Measurements from ENCODE around the gene FBN1.

FBN1 gene

DNA sequence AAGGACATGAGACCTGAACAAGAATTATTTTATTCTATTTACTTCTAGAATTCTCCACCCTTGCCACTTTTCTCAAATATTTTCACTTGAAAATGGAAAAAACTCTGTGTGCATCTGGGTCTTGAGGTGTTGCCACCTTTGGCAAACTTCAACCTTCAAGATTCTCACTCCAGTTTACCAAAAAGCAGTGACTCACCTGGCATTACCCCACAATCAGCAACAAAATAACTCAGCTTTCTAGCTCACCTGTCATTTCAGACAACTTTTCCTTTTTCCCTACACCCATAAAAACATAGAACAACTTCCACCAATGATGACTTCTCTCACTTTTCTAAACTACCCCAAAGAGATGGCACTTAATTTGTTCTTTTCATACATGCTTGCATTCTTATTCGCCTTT, 198.5 kb downstream of the FBN1 start:
- H3K4me3 ChIP-seq (ENCODE audit: low read depth, low read length), result no peak overlapping the region
- H3K36me3 ChIP-seq (ENCODE audit: control insufficient read depth in 2 of 2, insufficient read depth in 1 of 2, low read length in 2 of 2), result peaks cover 0 to 26% of the 10 kb centered on the region in 2 experiments; a peak in 2 of 3 replicates
- POLR2A ChIA-PET, result no interaction called here
- TF ChIP-seq, protein P1, sequence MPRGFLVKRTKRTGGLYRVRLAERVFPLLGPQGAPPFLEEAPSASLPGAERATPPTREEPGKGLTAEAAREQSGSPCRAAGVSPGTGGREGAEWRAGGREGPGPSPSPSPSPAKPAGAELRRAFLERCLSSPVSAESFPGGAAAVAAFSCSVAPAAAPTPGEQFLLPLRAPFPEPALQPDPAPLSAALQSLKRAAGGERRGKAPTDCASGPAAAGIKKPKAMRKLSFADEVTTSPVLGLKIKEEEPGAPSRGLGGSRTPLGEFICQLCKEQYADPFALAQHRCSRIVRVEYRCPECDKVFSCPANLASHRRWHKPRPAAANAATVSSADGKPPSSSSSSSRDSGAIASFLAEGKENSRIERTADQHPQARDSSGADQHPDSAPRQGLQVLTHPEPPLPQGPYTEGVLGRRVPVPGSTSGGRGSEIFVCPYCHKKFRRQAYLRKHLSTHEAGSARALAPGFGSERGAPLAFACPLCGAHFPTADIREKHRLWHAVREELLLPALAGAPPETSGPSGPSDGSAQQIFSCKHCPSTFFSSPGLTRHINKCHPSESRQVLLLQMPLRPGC (tag by site-specific recombination; IDR thresholded peaks at IDR 0.05), result no peak
- no peak for TF ChIP-seq ZNF837 (tag by site-specific recombination; IDR thresholded peaks at IDR 0.05)
- TF ChIP-seq ZNF350 (tag by site-specific recombination; IDR thresholded peaks at IDR 0.05), result no peak
- no peak for TF ChIP-seq ZNF302 (tag by site-specific recombination; IDR thresholded peaks at IDR 0.05; ENCODE audit: low read depth)
- TF ChIP-seq ZNF292 (tag by site-specific recombination; IDR thresholded peaks at IDR 0.05; ENCODE audit: borderline replicate concordance, low read depth), result no peak
- no peak for TF ChIP-seq ZNF214 (tag by site-specific recombination; IDR thresholded peaks at IDR 0.05; ENCODE audit: borderline replicate concordance)
- TF ChIP-seq ZNF335 (tag by site-specific recombination; conservative IDR thresholded peaks at IDR 0.05), result no peak
- H3K9me3 ChIP-seq (ENCODE audit: control insufficient read depth, insufficient read depth, low read depth, low read length), result no peaks in the 10 kb centered on the region
- CTCF ChIA-PET, result interaction anchor here (0.8 kb wide), 1 partner anchor 34 kb away, joined by 3 read pairs; no protein-coding TSS in a partner anchor
- H3K4me1 ChIP-seq (ENCODE audit: control insufficient read depth, insufficient read depth, low read length), result peaks cover 4% of the 10 kb centered on the region; the same call in 1 of the 2 replicates
- no peak overlapping the region for H3K27ac ChIP-seq (ENCODE audit: extremely low read depth, low read depth, low read length)

DNA sequence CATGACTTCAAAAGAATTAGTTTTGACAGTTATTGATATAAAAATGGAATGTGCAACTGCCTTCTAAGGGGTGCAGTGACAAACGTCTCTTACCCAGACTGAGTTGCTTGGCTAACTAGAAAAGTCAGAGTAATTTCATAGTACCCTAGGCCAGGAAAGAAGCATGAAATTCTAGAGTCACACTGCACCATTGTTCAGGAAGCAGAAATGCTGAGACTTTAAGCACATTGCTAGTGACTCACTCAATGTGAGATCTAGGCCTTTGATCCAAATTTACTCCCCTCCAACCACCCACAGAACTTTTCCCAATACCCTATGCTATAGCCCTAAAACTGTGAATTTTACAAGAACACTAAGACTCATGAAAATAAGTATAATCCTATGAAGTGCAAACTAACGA, 203.5 kb downstream of the FBN1 start:
- ChIA-PET CTCF (no interaction called here), POLR2A (no interaction called here)
- TF ChIP-seq, protein P2, sequence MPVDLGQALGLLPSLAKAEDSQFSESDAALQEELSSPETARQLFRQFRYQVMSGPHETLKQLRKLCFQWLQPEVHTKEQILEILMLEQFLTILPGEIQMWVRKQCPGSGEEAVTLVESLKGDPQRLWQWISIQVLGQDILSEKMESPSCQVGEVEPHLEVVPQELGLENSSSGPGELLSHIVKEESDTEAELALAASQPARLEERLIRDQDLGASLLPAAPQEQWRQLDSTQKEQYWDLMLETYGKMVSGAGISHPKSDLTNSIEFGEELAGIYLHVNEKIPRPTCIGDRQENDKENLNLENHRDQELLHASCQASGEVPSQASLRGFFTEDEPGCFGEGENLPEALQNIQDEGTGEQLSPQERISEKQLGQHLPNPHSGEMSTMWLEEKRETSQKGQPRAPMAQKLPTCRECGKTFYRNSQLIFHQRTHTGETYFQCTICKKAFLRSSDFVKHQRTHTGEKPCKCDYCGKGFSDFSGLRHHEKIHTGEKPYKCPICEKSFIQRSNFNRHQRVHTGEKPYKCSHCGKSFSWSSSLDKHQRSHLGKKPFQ (tag by site-specific recombination; IDR thresholded peaks at IDR 0.05), result no peak
- TF ChIP-seq ZFP41 (tag by site-specific recombination; IDR thresholded peaks at IDR 0.05; ENCODE audit: borderline replicate concordance) (no peak), ZFP69B (tag by site-specific recombination; IDR thresholded peaks at IDR 0.05) (no peak), ZNF311 (tag by site-specific recombination; IDR thresholded peaks at IDR 0.05; ENCODE audit: borderline replicate concordance) (no peak), ZNF140 (tag by site-specific recombination; IDR thresholded peaks at IDR 0.05) (no peak), ZNF366 (tag by site-specific recombination; conservative IDR thresholded peaks at IDR 0.05) (no peak)
- TF ChIP-seq, protein P3, sequence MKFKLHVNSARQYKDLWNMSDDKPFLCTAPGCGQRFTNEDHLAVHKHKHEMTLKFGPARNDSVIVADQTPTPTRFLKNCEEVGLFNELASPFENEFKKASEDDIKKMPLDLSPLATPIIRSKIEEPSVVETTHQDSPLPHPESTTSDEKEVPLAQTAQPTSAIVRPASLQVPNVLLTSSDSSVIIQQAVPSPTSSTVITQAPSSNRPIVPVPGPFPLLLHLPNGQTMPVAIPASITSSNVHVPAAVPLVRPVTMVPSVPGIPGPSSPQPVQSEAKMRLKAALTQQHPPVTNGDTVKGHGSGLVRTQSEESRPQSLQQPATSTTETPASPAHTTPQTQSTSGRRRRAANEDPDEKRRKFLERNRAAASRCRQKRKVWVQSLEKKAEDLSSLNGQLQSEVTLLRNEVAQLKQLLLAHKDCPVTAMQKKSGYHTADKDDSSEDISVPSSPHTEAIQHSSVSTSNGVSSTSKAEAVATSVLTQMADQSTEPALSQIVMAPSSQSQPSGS (tag by site-specific recombination; IDR thresholded peaks at IDR 0.05; ENCODE audit: low read depth), result no peak
- H3K27ac ChIP-seq (ENCODE audit: extremely low read depth, low read depth, low read length), result no peak overlapping the region
- no peak overlapping the region for H3K4me3 ChIP-seq (ENCODE audit: low read depth, low read length)
- no peaks in the 10 kb centered on the region for H3K9me3 ChIP-seq (ENCODE audit: control insufficient read depth, insufficient read depth, low read depth, low read length)
- H3K4me1 ChIP-seq (ENCODE audit: control insufficient read depth, insufficient read depth, low read length), result no peaks in the 10 kb centered on the region
- peaks cover 0 to 36% of the 10 kb centered on the region in 2 experiments; a peak in 2 of 3 replicates for H3K36me3 ChIP-seq (ENCODE audit: control insufficient read depth in 2 of 2, insufficient read depth in 1 of 2, low read length in 2 of 2)

- Histone ChIP-seq H3K36me3 (ENCODE audit: control insufficient read depth in 2 of 2, insufficient read depth in 1 of 2, low read length in 2 of 2) (peaks cover 0 to 40% of the 10 kb centered on the region in 2 experiments; a peak in 2 of 3 replicates), H3K4me3 (ENCODE audit: low read depth, low read length) (no peak overlapping the region), H3K9me3 (ENCODE audit: control insufficient read depth, insufficient read depth, low read depth, low read length) (no peaks in the 10 kb centered on the region), H3K4me1 (ENCODE audit: control insufficient read depth, insufficient read depth, low read length) (no peaks in the 10 kb centered on the region), H3K27ac (ENCODE audit: extremely low read depth, low read depth, low read length) (no peak overlapping the region)
- CTCF ChIA-PET, result no interaction called here
- POLR2A ChIA-PET, result no interaction called here
- TF ChIP-seq ZNF146 (tag by site-specific recombination; IDR thresholded peaks at IDR 0.05), result no peak
Observed at GRCh38 chr15:48440084-48440483, 205.4 kb downstream of the FBN1 start.

Measured in HEK293 (cell line).